ENCODE data around the gene KANSL1.
"Not testable (repeated sequence)": the region's sequence is repeated elsewhere in the genome, so short reads cannot be mapped to it uniquely, and the experiment has no call there.

Gene KANSL1

DNA sequence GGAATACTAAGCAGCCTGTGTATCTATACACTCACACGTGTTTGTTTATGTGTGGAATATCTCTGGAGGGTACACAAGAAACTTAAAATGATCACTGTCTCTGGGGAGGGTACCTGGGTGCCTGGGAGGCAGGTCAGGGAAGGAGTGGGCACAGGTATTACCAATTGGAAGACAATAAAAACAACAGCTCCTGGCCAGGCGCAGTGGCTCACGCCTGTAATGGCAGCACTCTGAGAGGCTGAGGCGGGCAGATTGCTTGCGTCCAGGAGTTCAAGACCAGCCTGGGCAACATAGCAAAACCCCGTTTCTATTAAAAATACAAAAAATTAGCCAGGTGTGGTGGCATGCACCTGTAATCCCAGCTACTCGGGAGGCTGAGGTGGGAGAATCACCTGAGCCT is 169.9 kb downstream of the KANSL1 start:
- H3K9ac ChIP-seq (ENCODE audit: low read depth in 1 of 2, low read length in 2 of 2); H3K27ac ChIP-seq (ENCODE audit: low read depth, low read length); H3K9me3 ChIP-seq (ENCODE audit: control insufficient read depth in 1 of 2, low read length in 2 of 2); H3K4me1 ChIP-seq (ENCODE audit: control insufficient read depth in 1 of 2, insufficient read depth in 2 of 2, low read length in 2 of 2); H3K4me3 ChIP-seq (ENCODE audit: low read depth in 1 of 2, low read length in 2 of 2); H3K27me3 ChIP-seq (ENCODE audit: control insufficient read depth in 1 of 2, insufficient read depth in 2 of 2, low read length in 2 of 2): not testable (repeated sequence)
- peaks cover 4 to 14% of the 10 kb centered on the region in 2 donors for H3K36me3 ChIP-seq (ENCODE audit: control insufficient read depth in 1 of 2, insufficient read depth in 2 of 2, low read length in 2 of 2)

DNA sequence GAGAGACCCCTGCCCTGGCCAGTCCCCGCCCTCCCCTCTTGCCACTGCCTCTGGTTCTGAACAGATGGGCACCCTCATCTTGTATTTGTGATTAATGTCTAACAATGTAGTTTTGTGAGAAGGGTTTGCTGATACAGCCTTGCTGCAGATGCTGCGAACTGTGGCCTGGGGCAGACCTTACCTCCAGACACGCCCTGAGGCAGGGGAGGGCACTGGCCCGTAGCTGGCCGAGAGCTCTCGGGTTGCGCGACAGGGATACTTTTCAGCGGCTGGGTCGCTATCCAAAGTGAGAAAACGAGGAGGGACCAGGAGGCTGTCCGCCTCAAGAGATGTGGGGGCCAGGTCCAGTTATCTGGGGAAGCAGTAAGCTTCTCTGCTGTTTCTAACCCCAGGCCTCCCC is 172.2 kb downstream of the KANSL1 start:
- H3K9ac ChIP-seq (ENCODE audit: low read depth in 1 of 2, low read length in 2 of 2), result no peak overlapping the region
- H3K9me3 ChIP-seq (ENCODE audit: control insufficient read depth in 1 of 2, low read length in 2 of 2), result no peaks in the 10 kb centered on the region
- no peak overlapping the region for H3K4me3 ChIP-seq (ENCODE audit: low read depth in 1 of 2, low read length in 2 of 2)
- no peak overlapping the region for H3K27ac ChIP-seq (ENCODE audit: low read depth, low read length)
- peaks cover 0 to 7% of the 10 kb centered on the region in 2 donors for H3K36me3 ChIP-seq (ENCODE audit: control insufficient read depth in 1 of 2, insufficient read depth in 2 of 2, low read length in 2 of 2)
- no peaks in the 10 kb centered on the region for H3K27me3 ChIP-seq (ENCODE audit: control insufficient read depth in 1 of 2, insufficient read depth in 2 of 2, low read length in 2 of 2)
- H3K4me1 ChIP-seq (ENCODE audit: control insufficient read depth in 1 of 2, insufficient read depth in 2 of 2, low read length in 2 of 2), result peaks cover 0 to 3% of the 10 kb centered on the region in 2 donors

DNA sequence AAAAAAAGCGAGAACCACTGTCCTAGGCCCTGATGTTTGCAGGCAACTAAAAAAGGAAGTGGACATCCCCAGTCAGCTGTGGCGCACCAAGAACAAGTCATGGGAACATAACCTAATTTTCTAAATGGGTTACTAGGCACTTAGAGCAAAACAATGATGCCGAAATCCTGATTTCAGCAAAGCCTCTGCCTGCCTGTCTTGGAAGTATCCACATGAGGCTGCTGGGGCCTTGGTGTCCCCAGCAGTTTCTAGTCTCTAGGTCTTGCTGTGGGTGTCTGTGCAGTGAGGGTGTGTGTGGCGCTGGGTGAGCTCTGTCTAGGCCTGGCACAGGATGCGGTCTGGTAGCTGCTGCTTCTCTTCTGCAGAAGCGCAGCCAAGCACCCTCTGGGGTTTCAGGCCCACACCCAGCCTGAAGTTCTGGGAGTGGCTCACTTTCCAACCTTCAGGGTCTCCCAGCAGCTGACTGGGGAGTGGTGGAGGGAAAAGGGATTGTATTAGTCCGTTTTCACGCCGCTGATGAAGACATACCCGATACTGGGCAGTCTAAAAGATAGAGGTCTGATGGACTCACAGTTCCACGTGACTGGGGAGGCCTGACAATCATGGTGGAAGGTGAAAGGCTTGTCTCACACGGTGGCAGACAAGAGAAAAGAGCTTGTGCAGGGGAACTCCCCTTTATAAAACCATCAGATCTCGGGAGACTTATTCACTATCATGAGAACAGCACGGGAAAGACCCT is 173.0 kb downstream of the KANSL1 start:
- Histone ChIP-seq H3K27me3 (ENCODE audit: control insufficient read depth in 1 of 2, insufficient read depth in 2 of 2, low read length in 2 of 2) (no peaks in the 10 kb centered on the region), H3K9me3 (ENCODE audit: control insufficient read depth in 1 of 2, low read length in 2 of 2) (no peaks in the 10 kb centered on the region), H3K4me1 (ENCODE audit: control insufficient read depth in 1 of 2, insufficient read depth in 2 of 2, low read length in 2 of 2) (no peaks in the 10 kb centered on the region), H3K4me3 (ENCODE audit: low read depth in 1 of 2, low read length in 2 of 2) (no peak overlapping the region), H3K27ac (ENCODE audit: low read depth, low read length) (no peak overlapping the region), H3K36me3 (ENCODE audit: control insufficient read depth in 1 of 2, insufficient read depth in 2 of 2, low read length in 2 of 2) (peaks cover 0 to 3% of the 10 kb centered on the region in 2 donors), H3K9ac (ENCODE audit: low read depth in 1 of 2, low read length in 2 of 2) (no peak overlapping the region)

DNA sequence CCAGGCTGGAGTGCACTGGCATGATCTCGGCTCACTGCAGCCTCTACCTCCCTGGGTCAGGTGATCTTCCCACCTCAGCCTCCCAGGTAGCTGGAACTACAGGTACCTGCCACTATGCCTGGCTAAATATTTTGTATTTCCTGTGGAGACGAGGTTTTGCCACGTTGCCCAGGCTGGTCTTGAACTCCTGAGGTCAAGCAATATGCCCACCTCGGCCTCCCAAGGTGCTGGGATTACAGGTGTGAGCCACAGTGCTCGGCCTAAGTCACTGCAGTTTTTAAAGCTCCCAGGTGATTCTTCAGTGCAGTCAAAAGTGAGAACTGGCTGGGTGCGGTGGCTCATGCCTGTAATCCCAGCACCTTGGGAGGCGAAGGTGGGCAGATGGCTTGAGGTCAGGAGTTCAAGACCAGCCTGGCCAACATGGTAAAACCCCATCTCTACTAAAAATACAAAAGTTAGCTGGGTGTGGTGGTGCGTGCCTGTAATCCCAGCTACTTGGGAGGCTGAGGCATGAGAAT is 173.8 kb downstream of the KANSL1 start:
- not testable (repeated sequence) for H3K9ac ChIP-seq (ENCODE audit: low read depth in 1 of 2, low read length in 2 of 2); H3K36me3 ChIP-seq (ENCODE audit: control insufficient read depth in 1 of 2, insufficient read depth in 2 of 2, low read length in 2 of 2); H3K9me3 ChIP-seq (ENCODE audit: control insufficient read depth in 1 of 2, low read length in 2 of 2); H3K4me3 ChIP-seq (ENCODE audit: low read depth in 1 of 2, low read length in 2 of 2); H3K4me1 ChIP-seq (ENCODE audit: control insufficient read depth in 1 of 2, insufficient read depth in 2 of 2, low read length in 2 of 2); H3K27me3 ChIP-seq (ENCODE audit: control insufficient read depth in 1 of 2, insufficient read depth in 2 of 2, low read length in 2 of 2); H3K27ac ChIP-seq (ENCODE audit: low read depth, low read length)

DNA sequence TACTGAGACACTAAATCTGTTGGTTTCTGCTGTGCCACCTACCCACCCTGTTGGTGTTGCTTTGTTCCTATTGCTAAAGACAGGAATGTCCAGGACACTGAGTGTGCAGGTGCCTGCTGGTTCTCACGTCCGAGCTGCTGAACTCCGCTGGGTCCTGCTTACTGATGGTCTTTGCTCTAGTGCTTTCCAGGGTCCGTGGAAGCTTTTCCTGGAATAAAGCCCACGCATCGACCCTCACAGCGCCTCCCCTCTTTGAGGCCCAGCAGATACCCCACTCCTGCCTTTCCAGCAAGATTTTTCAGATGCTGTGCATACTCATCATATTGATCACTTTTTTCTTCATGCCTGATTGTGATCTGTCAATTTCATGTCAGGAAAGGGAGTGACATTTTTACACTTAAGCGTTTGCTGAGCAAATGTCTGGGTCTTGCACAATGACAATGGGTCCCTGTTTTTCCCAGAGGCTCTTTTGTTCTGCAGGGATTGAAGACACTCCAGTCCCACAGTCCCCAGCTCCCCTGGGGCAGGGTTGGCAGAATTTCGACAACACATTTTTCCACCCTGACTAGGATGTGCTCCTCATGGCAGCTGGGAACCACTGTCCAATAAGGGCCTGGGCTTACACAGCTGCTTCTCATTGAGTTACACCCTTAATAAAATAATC is 179.6 kb downstream of the KANSL1 start:
- no peak overlapping the region for H3K9ac ChIP-seq (ENCODE audit: low read depth in 1 of 2, low read length in 2 of 2)
- H3K4me1 ChIP-seq (ENCODE audit: control insufficient read depth in 1 of 2, insufficient read depth in 2 of 2, low read length in 2 of 2), result no peaks in the 10 kb centered on the region
- H3K27ac ChIP-seq (ENCODE audit: low read depth, low read length), result no peak overlapping the region

DNA sequence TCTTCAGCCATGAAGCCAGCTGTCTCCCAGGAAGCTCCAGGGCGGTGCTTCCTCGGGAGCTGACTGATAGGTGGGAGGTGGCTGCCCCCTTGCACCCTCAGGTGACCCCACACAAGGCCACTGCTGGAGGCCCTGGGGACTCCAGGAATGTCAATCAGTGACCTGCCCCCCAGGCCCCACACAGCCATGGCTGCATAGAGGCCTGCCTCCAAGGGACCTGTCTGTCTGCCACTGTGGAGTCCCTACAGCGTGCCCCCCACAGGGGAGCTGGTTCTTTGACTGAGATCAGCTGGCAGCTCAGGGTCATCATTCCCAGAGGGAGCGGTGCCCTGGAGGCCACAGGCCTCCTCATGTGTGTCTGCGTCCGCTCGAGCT is 180.1 kb downstream of the KANSL1 start:
- Histone ChIP-seq H3K4me3 (ENCODE audit: low read depth in 1 of 2, low read length in 2 of 2) (no peak overlapping the region), H3K9ac (ENCODE audit: low read depth in 1 of 2, low read length in 2 of 2) (no peak overlapping the region), H3K27ac (ENCODE audit: low read depth, low read length) (no peak overlapping the region), H3K36me3 (ENCODE audit: control insufficient read depth in 1 of 2, insufficient read depth in 2 of 2, low read length in 2 of 2) (no peaks in the 10 kb centered on the region), H3K27me3 (ENCODE audit: control insufficient read depth in 1 of 2, insufficient read depth in 2 of 2, low read length in 2 of 2) (no peaks in the 10 kb centered on the region), H3K4me1 (ENCODE audit: control insufficient read depth in 1 of 2, insufficient read depth in 2 of 2, low read length in 2 of 2) (no peaks in the 10 kb centered on the region), H3K9me3 (ENCODE audit: control insufficient read depth in 1 of 2, low read length in 2 of 2) (no peaks in the 10 kb centered on the region)

More for the DNA sequence above, 179.6 kb downstream of the KANSL1 start:
- Histone ChIP-seq H3K9me3 (ENCODE audit: control insufficient read depth in 1 of 2, low read length in 2 of 2) (no peaks in the 10 kb centered on the region), H3K36me3 (ENCODE audit: control insufficient read depth in 1 of 2, insufficient read depth in 2 of 2, low read length in 2 of 2) (no peaks in the 10 kb centered on the region), H3K27me3 (ENCODE audit: control insufficient read depth in 1 of 2, insufficient read depth in 2 of 2, low read length in 2 of 2) (no peaks in the 10 kb centered on the region), H3K4me3 (ENCODE audit: low read depth in 1 of 2, low read length in 2 of 2) (no peak overlapping the region)

DNA sequence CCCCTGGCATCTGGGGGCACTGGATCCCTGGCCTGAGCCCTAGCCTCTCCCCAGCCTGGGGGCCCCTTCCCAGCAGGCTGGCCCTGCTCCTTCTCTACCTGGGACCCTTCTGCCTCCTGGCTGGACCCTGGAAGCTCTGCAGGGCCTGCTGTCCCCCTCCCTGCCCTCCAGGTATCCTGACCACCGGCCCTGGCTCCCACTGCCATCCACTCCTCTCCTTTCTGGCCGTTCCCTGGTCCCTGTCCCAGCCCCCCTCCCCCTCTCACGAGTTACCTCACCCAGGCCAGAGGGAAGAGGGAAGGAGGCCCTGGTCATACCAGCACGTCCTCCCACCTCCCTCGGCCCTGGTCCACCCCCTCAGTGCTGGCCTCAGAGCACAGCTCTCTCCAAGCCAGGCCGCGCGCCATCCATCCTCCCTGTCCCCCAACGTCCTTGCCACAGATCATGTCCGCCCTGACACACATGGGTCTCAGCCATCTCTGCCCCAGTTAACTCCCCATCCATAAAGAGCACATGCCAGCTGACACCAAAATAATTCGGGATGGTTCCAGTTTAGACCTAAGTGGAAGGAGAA is 180.6 kb downstream of the KANSL1 start:
- H3K4me1 ChIP-seq (ENCODE audit: control insufficient read depth in 1 of 2, insufficient read depth in 2 of 2, low read length in 2 of 2), result no peaks in the 10 kb centered on the region
- no peak overlapping the region for H3K4me3 ChIP-seq (ENCODE audit: low read depth in 1 of 2, low read length in 2 of 2)
- H3K36me3 ChIP-seq (ENCODE audit: control insufficient read depth in 1 of 2, insufficient read depth in 2 of 2, low read length in 2 of 2), result no peaks in the 10 kb centered on the region
- no peaks in the 10 kb centered on the region for H3K27me3 ChIP-seq (ENCODE audit: control insufficient read depth in 1 of 2, insufficient read depth in 2 of 2, low read length in 2 of 2)
- no peak overlapping the region for H3K9ac ChIP-seq (ENCODE audit: low read depth in 1 of 2, low read length in 2 of 2)
- H3K9me3 ChIP-seq (ENCODE audit: control insufficient read depth in 1 of 2, low read length in 2 of 2), result no peaks in the 10 kb centered on the region
- H3K27ac ChIP-seq (ENCODE audit: low read depth, low read length), result no peak overlapping the region

DNA sequence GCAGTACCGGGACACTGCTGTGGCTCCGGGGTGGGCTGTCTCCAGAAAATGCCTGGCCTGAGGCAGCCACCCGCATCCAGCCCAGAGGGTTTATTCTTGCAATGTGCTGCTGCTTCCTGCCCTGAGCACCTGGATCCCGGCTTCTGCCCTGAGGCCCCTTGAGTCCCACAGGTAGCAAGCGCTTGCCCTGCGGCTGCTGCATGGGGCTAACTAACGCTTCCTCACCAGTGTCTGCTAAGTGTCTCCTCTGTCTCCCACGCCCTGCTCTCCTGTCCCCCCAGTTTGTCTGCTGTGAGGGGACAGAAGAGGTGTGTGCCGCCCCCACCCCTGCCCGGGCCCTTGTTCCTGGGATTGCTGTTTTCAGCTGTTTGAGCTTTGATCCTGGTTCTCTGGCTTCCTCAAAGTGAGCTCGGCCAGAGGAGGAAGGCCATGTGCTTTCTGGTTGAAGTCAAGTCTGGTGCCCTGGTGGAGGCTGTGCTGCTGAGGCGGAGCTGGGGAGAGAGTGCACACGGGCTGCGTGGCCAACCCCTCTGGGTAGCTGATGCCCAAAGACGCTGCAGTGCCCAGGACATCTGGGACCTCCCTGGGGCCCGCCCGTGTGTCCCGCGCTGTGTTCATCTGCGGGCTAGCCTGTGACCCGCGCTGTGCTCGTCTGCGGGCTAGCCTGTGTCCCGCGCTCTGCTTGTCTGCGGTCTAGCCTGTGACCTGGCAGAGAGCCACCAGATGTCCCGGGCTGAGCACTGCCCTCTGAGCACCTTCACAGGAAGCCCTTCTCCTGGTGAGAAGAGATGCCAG is 181.3 kb downstream of the KANSL1 start:
- no peaks in the 10 kb centered on the region for H3K27me3 ChIP-seq (ENCODE audit: control insufficient read depth in 1 of 2, insufficient read depth in 2 of 2, low read length in 2 of 2)
- no peak overlapping the region for H3K4me3 ChIP-seq (ENCODE audit: low read depth in 1 of 2, low read length in 2 of 2)
- H3K4me1 ChIP-seq (ENCODE audit: control insufficient read depth in 1 of 2, insufficient read depth in 2 of 2, low read length in 2 of 2), result no peaks in the 10 kb centered on the region
- no peak overlapping the region for H3K27ac ChIP-seq (ENCODE audit: low read depth, low read length)
- no peak overlapping the region for H3K9ac ChIP-seq (ENCODE audit: low read depth in 1 of 2, low read length in 2 of 2)
- no peaks in the 10 kb centered on the region for H3K9me3 ChIP-seq (ENCODE audit: control insufficient read depth in 1 of 2, low read length in 2 of 2)
- H3K36me3 ChIP-seq (ENCODE audit: control insufficient read depth in 1 of 2, insufficient read depth in 2 of 2, low read length in 2 of 2), result no peaks in the 10 kb centered on the region

DNA sequence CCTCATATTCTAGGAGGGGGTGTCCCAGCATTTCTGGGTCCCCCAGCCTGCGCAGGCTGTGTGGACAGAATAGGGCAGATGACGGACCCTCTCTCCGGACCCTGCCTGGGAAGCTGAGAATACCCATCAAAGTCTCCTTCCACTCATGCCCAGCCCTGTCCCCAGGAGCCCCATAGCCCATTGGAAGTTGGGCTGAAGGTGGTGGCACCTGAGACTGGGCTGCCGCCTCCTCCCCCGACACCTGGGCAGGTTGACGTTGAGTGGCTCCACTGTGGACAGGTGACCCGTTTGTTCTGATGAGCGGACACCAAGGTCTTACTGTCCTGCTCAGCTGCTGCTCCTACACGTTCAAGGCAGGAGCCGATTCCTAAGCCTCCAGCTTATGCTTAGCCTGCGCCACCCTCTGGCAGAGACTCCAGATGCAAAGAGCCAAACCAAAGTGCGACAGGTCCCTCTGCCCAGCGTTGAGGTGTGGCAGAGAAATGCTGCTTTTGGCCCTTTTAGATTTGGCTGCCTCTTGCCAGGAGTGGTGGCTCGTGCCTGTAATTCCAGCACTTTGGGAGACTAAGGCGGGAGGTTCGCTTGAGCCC is 182.5 kb downstream of the KANSL1 start:
- no peaks in the 10 kb centered on the region for H3K36me3 ChIP-seq (ENCODE audit: control insufficient read depth in 1 of 2, insufficient read depth in 2 of 2, low read length in 2 of 2)
- H3K27ac ChIP-seq (ENCODE audit: low read depth, low read length), result no peak overlapping the region
- H3K9ac ChIP-seq (ENCODE audit: low read depth in 1 of 2, low read length in 2 of 2), result no peak overlapping the region
- no peaks in the 10 kb centered on the region for H3K9me3 ChIP-seq (ENCODE audit: control insufficient read depth in 1 of 2, low read length in 2 of 2)
- no peak overlapping the region for H3K4me3 ChIP-seq (ENCODE audit: low read depth in 1 of 2, low read length in 2 of 2)
- no peaks in the 10 kb centered on the region for H3K4me1 ChIP-seq (ENCODE audit: control insufficient read depth in 1 of 2, insufficient read depth in 2 of 2, low read length in 2 of 2)
- H3K27me3 ChIP-seq (ENCODE audit: control insufficient read depth in 1 of 2, insufficient read depth in 2 of 2, low read length in 2 of 2), result no peaks in the 10 kb centered on the region

All from duodenal mucosa (tissue), 2 donors.